Skeletal muscle satellite cell (primary cell): ENCODE measurements around the gene DNMBP.
"Not testable (repeated sequence)": the region's sequence is repeated elsewhere in the genome, so short reads cannot be mapped to it uniquely, and the experiment has no call there.

ENCODE experiments used
- H3K27me3 ChIP-seq: 2 replicates; pipeline ENCODE4 v1.7.0; 2013; ENCODE audit warnings: low read length; ENCODE audit not compliant: control insufficient read depth, insufficient read depth
- H3K36me3 ChIP-seq: 2 replicates; pipeline ENCODE4 v1.7.0; 2013; ENCODE audit warnings: mild to moderate bottlenecking, control low read depth, low read length; ENCODE audit not compliant: insufficient read depth
- H3K4me1 ChIP-seq: 2 replicates; pipeline ENCODE4 v1.7.0; 2013; ENCODE audit warnings: low read length; ENCODE audit not compliant: control insufficient read depth, insufficient read depth
- H3K4me2 ChIP-seq: 2 replicates; pipeline ENCODE4 v1.7.0; 2013; ENCODE audit warnings: mild to moderate bottlenecking, low read length
- H3K4me3 ChIP-seq: 2 replicates; pipeline ENCODE4 v1.7.0; 2013; ENCODE audit warnings: low read length
- H3K9ac ChIP-seq: 2 replicates; pipeline ENCODE4 v1.7.0; 2013; ENCODE audit warnings: mild to moderate bottlenecking, low read depth, low read length, moderate library complexity
- H3K9me3 ChIP-seq: replicated peaks from 2 replicates; pipeline ENCODE4 v1.7.0; 2013; ENCODE audit warnings: mild to moderate bottlenecking, control low read depth, low read length

DNMBP gene

DNA sequence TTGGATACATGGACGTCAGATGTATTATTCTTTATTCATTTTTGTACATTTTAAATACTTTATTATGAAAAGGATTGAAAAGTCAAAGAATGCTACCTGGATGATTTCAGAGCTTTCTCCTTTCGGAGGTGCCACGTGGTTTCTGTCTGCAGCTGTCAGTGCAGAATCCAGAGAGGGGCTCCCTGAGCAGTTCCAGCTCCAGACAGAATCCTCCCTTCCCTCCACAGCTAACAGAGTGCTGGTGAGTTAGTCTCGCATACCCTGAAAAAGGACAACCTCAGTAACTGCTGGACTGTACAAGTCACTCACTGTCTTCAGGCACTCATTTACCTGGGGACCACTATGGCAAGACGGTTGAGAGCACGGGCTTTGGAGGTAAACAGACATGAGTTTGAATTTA is 10.9 kb downstream of the DNMBP start:
- Histone ChIP-seq H3K36me3 (peaks cover 37% of the 10 kb centered on the region), H3K4me2 (no peak overlapping the region), H3K9me3 (no peaks in the 10 kb centered on the region), H3K4me3 (no peak overlapping the region), H3K27me3 (no peaks in the 10 kb centered on the region), H3K4me1 (peaks cover 39% of the 10 kb centered on the region), H3K9ac (no peak overlapping the region)

DNA sequence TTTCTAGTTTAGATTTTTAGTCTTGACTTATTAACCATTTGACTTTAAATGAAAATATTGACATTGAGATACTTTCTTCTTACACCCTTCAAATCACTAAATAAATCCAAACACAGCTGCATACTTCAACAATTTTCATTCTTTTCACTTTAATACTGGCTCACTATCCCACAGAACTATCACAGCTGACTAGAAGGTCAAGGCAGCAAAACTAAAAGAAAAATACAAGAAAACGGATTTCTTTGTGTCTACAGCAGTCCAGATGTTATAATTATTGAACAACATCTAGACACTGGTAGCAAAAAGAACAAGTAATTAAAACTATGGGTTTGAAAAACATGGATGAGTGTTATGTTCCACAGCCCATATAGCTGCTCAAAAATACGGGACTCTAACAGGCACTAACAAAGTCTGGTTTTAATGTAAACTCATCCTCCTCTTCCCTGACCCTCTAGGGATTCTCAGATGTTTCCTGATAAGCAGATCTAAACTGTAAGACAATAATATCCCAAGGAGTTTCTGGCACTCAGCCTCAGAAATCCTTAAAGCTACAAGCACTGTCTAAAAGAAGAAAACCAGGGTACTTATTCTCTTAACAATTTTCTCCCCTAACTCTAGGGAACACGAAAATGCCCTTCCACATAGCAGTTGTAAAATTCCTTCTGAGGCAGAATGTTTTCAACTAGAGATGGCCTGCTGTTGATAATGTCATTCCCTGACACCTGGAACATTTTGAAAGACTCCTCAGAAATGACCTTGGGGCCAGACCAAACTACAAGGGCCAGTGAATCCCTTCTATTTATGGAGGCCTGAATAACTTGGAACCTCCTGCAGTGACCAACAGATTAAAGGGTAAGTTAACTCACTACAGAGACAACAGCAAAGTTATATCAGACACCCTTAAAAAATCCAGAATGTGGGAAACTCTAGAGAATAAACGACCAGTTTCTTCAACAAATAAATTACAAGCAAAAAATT is 12.8 kb downstream of the DNMBP start:
- H3K4me1 ChIP-seq = peaks cover 41% of the 10 kb centered on the region
- no peaks in the 10 kb centered on the region for H3K9me3 ChIP-seq

DNA sequence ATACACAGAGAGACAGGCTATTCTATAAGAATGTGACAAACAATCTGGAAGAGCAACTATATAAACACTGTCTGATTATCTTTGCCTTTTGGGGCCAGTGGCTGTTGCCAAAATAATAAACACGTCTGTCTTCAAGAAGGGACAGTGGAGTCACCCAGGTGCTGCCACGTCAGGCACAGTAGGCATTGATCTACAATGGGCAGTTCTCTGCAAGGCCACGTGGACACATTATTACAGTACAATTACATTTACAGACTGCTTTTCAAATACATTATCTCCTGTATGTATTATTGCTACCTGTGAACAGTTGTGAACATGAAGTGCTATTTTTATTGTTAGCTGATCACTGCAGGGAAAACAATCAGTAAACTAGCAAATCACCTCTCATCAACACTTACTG is 14.0 kb downstream of the DNMBP start:
- H3K9me3 ChIP-seq = no peaks in the 10 kb centered on the region
- peaks cover 35% of the 10 kb centered on the region for H3K36me3 ChIP-seq
- H3K27me3 ChIP-seq = no peaks in the 10 kb centered on the region
- H3K4me1 ChIP-seq = peaks cover 41% of the 10 kb centered on the region
- no peak overlapping the region for H3K4me2 ChIP-seq
- no peak overlapping the region for H3K9ac ChIP-seq
- H3K4me3 ChIP-seq = no peak overlapping the region

More for the DNA sequence above, 12.8 kb downstream of the DNMBP start:
- peaks cover 35% of the 10 kb centered on the region for H3K36me3 ChIP-seq
- peak overlapping the region; percentile 28 for H3K9ac ChIP-seq
- H3K27me3 ChIP-seq = no peaks in the 10 kb centered on the region
- H3K4me2 ChIP-seq = peak overlapping the region; percentile 58
- H3K4me3 ChIP-seq = no peak overlapping the region

DNA sequence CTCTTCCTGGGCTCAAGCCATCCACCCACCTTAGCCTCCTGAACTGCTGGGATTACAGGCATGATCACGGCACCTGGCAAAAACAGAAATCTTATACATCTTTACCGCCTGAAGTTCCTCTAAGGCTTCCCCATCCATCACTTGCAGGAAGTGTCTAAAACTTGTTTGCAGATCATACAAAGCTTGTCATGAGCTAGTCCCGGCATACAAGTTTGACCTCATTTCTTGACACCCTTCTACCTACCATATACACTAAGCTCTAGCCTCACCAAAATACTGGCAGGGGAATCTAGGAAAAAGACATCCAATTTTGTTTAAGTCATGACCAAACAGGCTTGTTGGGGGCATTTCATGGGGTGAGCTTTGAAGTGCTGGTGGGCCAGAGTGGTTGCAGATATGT is 14.5 kb downstream of the DNMBP start:
- Histone ChIP-seq H3K9me3 (no peaks in the 10 kb centered on the region), H3K4me2 (no peak overlapping the region), H3K9ac (no peak overlapping the region), H3K27me3 (no peaks in the 10 kb centered on the region), H3K4me1 (peaks cover 38% of the 10 kb centered on the region), H3K4me3 (no peak overlapping the region), H3K36me3 (peaks cover 31% of the 10 kb centered on the region)

DNA sequence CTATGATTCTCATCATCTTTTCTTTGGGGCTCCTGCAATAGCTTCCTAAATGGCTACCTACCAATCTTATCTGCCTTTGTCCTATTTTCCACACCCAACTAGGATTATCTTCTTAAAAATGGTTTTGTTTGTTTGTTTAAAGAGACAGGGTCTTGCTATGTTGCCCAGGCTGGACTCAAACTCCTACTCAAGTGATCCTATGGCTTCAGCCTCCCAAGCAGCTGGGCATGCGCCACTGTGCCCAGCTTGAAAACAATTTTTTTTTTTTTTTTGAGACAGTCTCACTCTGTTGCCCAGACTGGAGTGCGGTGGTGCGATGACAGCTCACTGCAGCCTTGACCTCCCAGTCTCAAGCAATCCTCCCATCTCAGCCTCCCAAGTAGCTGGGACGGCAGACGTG is 14.9 kb downstream of the DNMBP start:
- no peaks in the 10 kb centered on the region for H3K27me3 ChIP-seq
- peaks cover 27% of the 10 kb centered on the region for H3K36me3 ChIP-seq
- peak overlapping the region; percentile 38 for H3K9ac ChIP-seq
- H3K4me2 ChIP-seq = peak overlapping the region; percentile 75
- H3K9me3 ChIP-seq = no peaks in the 10 kb centered on the region
- H3K4me3 ChIP-seq = peak overlapping the region; percentile 23
- H3K4me1 ChIP-seq = peaks cover 38% of the 10 kb centered on the region

DNA sequence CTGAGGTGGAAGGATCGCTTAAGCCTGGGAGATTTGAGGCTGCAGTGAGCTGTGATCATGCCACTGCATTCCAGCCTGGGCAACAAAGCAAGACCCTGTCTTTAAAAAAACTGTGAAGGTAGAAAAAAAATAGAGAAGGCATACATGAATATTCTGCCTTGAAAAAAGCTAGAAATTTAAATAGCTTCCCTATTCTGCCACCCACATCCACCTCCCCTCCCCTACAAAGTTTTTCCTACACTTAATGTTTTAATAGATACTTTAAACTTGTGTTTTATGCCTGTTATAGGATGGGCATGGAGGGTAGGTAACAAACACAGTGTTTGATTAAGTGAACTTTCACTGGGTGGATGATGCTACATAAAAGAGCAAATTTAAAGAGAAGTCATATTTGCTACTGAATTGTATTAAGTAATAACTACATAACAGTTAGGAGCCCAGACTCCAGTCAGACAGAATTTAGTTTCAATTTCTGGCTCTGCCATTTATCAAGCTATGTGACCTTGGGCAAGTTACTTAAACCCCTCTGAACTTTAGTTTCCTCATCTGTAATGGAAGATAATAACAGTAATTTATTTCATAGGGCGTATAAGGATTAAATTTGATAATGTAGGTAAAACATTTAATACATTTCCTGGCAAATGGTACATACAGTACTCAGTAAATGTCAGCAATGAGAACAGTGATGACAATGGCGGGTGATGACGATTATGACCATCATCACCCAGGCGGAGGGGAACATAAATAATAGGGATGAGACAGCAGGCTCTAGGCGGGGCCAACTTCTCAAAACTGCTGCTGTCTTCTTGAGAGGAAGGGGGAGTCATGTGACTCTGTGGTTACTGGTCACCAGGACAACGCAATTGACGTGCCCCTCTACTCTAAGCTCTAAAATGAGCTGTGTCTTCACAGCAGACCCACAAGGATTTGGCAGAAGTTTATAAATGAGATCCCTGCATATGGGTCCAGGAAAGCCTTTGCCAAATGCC is 15.8 kb downstream of the DNMBP start:
- H3K4me3 ChIP-seq = peak overlapping the region; percentile 33
- H3K9ac ChIP-seq = peak overlapping the region; percentile 67
- H3K4me2 ChIP-seq = peak overlapping the region; percentile 75
- H3K9me3 ChIP-seq = no peaks in the 10 kb centered on the region
- no peaks in the 10 kb centered on the region for H3K27me3 ChIP-seq
- peaks cover 38% of the 10 kb centered on the region for H3K4me1 ChIP-seq
- H3K36me3 ChIP-seq = peaks cover 21% of the 10 kb centered on the region

DNA sequence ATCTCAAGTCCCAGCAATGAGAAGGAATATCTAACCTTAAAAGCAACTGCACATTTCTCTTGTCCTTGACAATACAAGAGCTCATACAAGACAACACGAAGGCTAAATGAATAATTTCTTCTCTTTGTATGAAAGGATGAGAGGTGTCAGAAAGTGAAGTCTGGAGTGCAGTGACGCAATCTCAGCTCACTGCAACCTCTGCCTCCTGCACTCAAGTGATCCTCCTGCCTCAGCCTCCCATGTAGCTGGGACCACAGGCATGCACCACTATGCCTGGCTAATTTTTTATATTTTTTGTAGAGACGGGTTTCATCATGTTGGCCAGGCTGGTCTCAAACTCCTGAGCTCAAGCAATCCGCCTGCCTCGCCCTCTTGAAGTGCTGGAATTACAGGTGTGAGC is 24.1 kb downstream of the DNMBP start:
- Histone ChIP-seq H3K4me1 (peaks cover 37% of the 10 kb centered on the region), H3K36me3 (peaks cover 26% of the 10 kb centered on the region)
- not testable (repeated sequence) for H3K9ac ChIP-seq, H3K27me3 ChIP-seq, H3K9me3 ChIP-seq, H3K4me3 ChIP-seq, H3K4me2 ChIP-seq

DNA sequence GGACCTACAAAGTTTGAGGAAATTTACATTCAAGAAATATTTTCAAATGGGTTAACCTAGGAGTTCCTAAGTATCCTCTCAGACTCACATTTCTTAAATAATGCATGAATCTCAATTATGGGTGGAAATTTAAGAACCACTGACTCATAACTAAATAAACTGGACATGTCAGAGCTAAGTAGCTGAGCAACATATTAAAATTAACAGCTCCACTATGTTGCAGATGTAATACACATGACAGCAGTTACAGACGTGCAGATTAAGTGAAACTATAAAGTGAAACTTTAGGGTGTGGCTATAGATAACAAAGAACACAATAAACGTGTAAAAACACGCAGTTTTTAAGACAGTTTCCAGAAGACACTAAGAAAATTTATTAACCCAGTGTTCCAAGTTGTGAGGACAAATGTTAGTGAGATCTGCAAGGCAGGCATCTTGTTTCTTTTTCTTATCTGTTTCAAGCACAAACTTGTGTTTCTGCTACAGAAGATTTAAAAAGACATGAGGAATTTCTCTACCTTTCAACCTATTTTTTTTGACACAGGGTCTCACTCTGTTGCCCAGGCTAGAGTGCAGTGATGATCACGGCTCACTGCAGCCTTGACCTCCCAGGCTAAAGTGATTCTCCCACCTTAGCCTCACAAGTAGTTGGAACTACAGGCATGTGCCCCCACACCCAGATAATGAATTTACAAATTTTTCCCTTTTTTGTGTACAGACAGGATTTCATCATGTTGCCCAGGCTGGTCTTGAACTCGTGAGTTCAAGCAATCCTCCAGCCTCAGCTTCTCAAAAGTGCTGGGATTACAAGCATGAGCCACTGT is 25.3 kb downstream of the DNMBP start:
- H3K36me3 ChIP-seq = peaks cover 26% of the 10 kb centered on the region
- no peak overlapping the region for H3K4me3 ChIP-seq
- H3K4me2 ChIP-seq = peak overlapping the region; percentile 64
- no peaks in the 10 kb centered on the region for H3K27me3 ChIP-seq
- peaks cover 49% of the 10 kb centered on the region for H3K4me1 ChIP-seq
- H3K9ac ChIP-seq = peak overlapping the region; percentile 58
- no peaks in the 10 kb centered on the region for H3K9me3 ChIP-seq

DNA sequence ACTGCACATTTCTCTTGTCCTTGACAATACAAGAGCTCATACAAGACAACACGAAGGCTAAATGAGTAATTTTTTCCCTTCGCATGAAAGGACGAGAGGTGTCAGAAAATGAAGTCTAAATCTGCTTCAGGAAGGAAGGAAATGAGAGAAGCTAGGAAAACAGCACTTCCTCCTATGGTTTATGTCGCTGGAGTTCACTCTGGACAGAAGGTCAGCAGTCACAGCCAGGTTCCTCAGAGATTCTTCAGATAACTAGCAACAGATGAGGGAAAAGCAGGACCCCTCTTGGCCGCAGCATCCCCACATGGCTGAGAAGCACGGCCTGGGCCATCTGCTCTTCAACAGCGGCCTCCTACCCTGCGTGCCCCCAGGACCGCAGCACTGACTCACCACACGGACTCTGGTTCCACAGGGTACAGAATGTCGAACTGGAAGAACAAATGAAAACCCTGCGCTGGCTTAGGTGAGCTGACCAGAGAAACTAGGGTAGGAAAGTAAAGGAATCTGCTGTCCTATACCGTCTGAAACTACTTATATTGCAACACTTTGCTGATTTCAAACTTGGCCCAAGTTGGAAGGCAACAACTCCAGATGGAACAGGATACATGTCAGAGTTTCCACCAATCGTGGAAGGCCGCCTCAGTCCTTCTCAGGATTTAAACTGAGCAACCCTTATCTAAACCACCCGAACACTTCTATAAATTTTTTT is 26.3 kb downstream of the DNMBP start:
- Histone ChIP-seq H3K4me3 (no peak overlapping the region), H3K4me1 (peaks cover 57% of the 10 kb centered on the region), H3K9me3 (no peaks in the 10 kb centered on the region), H3K4me2 (peak overlapping the region; percentile 64), H3K9ac (peak overlapping the region; percentile 58), H3K36me3 (peaks cover 21% of the 10 kb centered on the region), H3K27me3 (no peaks in the 10 kb centered on the region)

DNA sequence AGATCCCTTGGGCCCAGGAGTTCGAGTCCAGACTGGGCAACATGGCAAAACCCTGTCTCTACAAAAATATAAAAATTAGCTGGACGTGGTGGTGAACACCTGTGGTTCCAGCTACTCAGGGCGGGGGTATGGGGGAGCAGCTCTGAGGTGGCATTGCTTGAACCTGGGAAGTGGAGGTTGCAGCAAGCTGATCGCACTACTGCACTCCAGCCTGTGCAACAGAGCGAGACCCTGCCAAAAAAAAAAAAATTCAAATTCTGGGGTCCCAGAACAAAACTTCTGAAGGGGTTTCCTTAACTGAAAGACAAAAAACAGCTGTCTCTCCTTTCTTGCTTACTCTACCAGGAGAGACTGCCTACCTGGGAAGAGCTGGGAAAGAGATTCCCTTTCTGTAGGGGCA is 27.0 kb downstream of the DNMBP start:
- H3K4me2 ChIP-seq = peak overlapping the region; percentile 64
- H3K27me3 ChIP-seq = no peaks in the 10 kb centered on the region
- H3K4me1 ChIP-seq = peaks cover 65% of the 10 kb centered on the region
- H3K36me3 ChIP-seq = peaks cover 16% of the 10 kb centered on the region
- H3K4me3 ChIP-seq = no peak overlapping the region
- peak overlapping the region; percentile 58 for H3K9ac ChIP-seq
- no peaks in the 10 kb centered on the region for H3K9me3 ChIP-seq
